IMR-90 (cell line): Measurements from ENCODE around the gene ADPRS. TPM values are rescaled to one million over a fixed set of nuclear protein-coding genes. Genes with fewer than 3 reads are reported as not detected.

Experiments used
- ATAC-seq: fragments of 200-7000 bp; cut with Tn5 transposase; 2 replicates; pipeline ENCODE4 v1.9.1; 2020; ENCODE audit warnings: low read depth, mild to moderate bottlenecking, moderate library complexity
- BruUV-seq: library from RNA; stranded (reverse); fragments of 400-500 nt; replicated peaks from 2 replicates; lab custom pipeline; 2021; lab: Mats Ljungman, UMichigan
- CTCF ChIA-PET: fragments of 300-600 bp; formaldehyde crosslinking; extraction: SDS; loops from one replicate; lab custom pipeline; 2021; ENCODE audit warnings: antibody characterized with exemption; lab: Yijun Ruan, JAX
- POLR2A ChIA-PET: fragments of 300-600 bp; sonication (Branson Sonifier 250); formaldehyde crosslinking; loops from one replicate; lab custom pipeline; 2022; ENCODE audit warnings: antibody characterized with exemption; ENCODE audit not compliant: unreplicated experiment; lab: Charles Lee
- DNase-seq: peaks from one replicate; pipeline ENCODE4 v3.0.0; 2013
- H2AFZ ChIP-seq: replicated peaks from 2 replicates; pipeline ENCODE3; 2013; ENCODE audit warnings: low read length, mild to moderate bottlenecking; ENCODE audit not compliant: poor library complexity
- H2AK5ac ChIP-seq: 2 replicates; pipeline ENCODE4 v1.6.1; 2013; ENCODE audit warnings: low read depth, low read length, inconsistent platforms
- H2AK9ac ChIP-seq: replicated peaks from 2 replicates; pipeline ENCODE3; 2013; ENCODE audit warnings: mild to moderate bottlenecking, low read depth, low read length, moderate library complexity; ENCODE audit not compliant: poor library complexity
- H2BK120ac ChIP-seq: 2 replicates; pipeline ENCODE4 v1.6.1; 2013; ENCODE audit warnings: low read depth, low read length, inconsistent platforms
- H2BK15ac ChIP-seq: 3 replicates; pipeline ENCODE4 v1.6.1; 2013; ENCODE audit warnings: low read depth, low read length, inconsistent platforms
- H2BK20ac ChIP-seq: 2 replicates; pipeline ENCODE4 v1.6.1; 2013; ENCODE audit warnings: low read depth, mild to moderate bottlenecking, inconsistent platforms, low read length, moderate library complexity
- H2BK5ac ChIP-seq: 2 replicates; pipeline ENCODE4 v1.6.1; 2013; ENCODE audit warnings: mild to moderate bottlenecking, low read depth, low read length, inconsistent platforms; ENCODE audit not compliant: poor library complexity, severe bottlenecking
- H3K14ac ChIP-seq: replicated peaks from 2 replicates; pipeline ENCODE4 v1.6.1; 2013; ENCODE audit warnings: low read depth, low read length, inconsistent platforms
- H3K18ac ChIP-seq: 2 replicates; pipeline ENCODE4 v1.6.1; 2013; ENCODE audit warnings: low read depth, low read length, control low read depth
- H3K23ac ChIP-seq: 2 replicates; pipeline ENCODE4 v1.6.1; 2013; ENCODE audit warnings: low read depth, low read length, inconsistent platforms
- H3K27ac ChIP-seq: 2 replicates; pipeline ENCODE4 v1.5.1; 2013; ENCODE audit warnings: mild to moderate bottlenecking, control low read depth, low read length; ENCODE audit not compliant: insufficient read depth
- H3K27me3 ChIP-seq: 2 replicates; pipeline ENCODE4 v1.6.1; 2013; ENCODE audit warnings: low read length; ENCODE audit not compliant: control insufficient read depth, insufficient read depth
- H3K36me3 ChIP-seq: 2 replicates; pipeline ENCODE4 v1.6.1; 2013; ENCODE audit warnings: low read length, mixed read lengths; ENCODE audit not compliant: control insufficient read depth, insufficient read depth
- H3K4ac ChIP-seq: 2 replicates; pipeline ENCODE4 v1.6.1; 2013; ENCODE audit warnings: low read depth, low read length, inconsistent platforms
- H3K4me1 ChIP-seq: 2 replicates; pipeline ENCODE4 v1.6.1; 2013; ENCODE audit warnings: low read length, mixed read lengths; ENCODE audit not compliant: control insufficient read depth, insufficient read depth
- H3K4me2 ChIP-seq: 2 replicates; pipeline ENCODE4 v1.6.1; 2013; ENCODE audit warnings: low read depth, mild to moderate bottlenecking, control low read depth, low read length, moderate library complexity
- H3K4me3 ChIP-seq: 2 replicates; pipeline ENCODE4 v1.5.1; 2013; ENCODE audit warnings: low read depth, mild to moderate bottlenecking, control low read depth, low read length, moderate library complexity; ENCODE audit not compliant: insufficient read depth
- H3K56ac ChIP-seq: 2 replicates; pipeline ENCODE4 v1.6.1; 2013; ENCODE audit warnings: low read length, inconsistent platforms; ENCODE audit not compliant: insufficient read depth; ENCODE audit errors: extremely low read depth
- H3K79me1 ChIP-seq, 2 experiments: 2 replicates each; pipeline ENCODE4 v1.6.1; 2013; ENCODE audit warnings: low read length in 2 of 2, inconsistent platforms in 1 of 2, low read depth in 1 of 2
- H3K9ac ChIP-seq: 2 replicates; pipeline ENCODE4 v1.6.1; 2013; ENCODE audit warnings: low read depth, low read length, control low read depth
- H3K9me1 ChIP-seq: 2 replicates; pipeline ENCODE4 v1.6.1; 2013; ENCODE audit warnings: low read length, inconsistent platforms; ENCODE audit not compliant: insufficient read depth
- H3K9me3 ChIP-seq: 2 replicates; pipeline ENCODE4 v1.6.1; 2013; ENCODE audit warnings: low read length; ENCODE audit not compliant: control insufficient read depth, insufficient read depth
- H4K20me1 ChIP-seq: 2 replicates; pipeline ENCODE4 v1.6.1; 2013; ENCODE audit warnings: low read length, inconsistent platforms; ENCODE audit not compliant: insufficient read depth
- H4K5ac ChIP-seq: 2 replicates; pipeline ENCODE4 v1.6.1; 2013; ENCODE audit warnings: mild to moderate bottlenecking, low read depth, low read length, control low read depth
- H4K8ac ChIP-seq, 2 experiments: 2 replicates each; pipeline ENCODE4 v1.6.1; 2013; ENCODE audit warnings: low read depth in 2 of 2, low read length in 2 of 2, control low read depth in 1 of 2, inconsistent platforms in 1 of 2
- H4K91ac ChIP-seq: 2 replicates; pipeline ENCODE4 v1.6.1; 2013; ENCODE audit warnings: low read depth, low read length, inconsistent platforms; ENCODE audit not compliant: insufficient read depth
- BHLHE40 ChIP-seq: fragments of 150-350 bp; IDR thresholded peaks from 2 replicates; pipeline ENCODE4 v1.6.1; 2016; ENCODE audit warnings: mild to moderate bottlenecking, low read depth, low read length
- CEBPB ChIP-seq: IDR thresholded peaks from 2 replicates; pipeline ENCODE4 v1.6.1; 2012; ENCODE audit warnings: low read depth, low read length, improper control_type of control experiment
- CHD1 ChIP-seq: IDR thresholded peaks from 2 replicates; pipeline ENCODE4 v1.6.1; 2012; ENCODE audit warnings: low read depth, low read length, improper control_type of control experiment
- CTCF ChIP-seq: conservative IDR thresholded peaks from 2 replicates; pipeline ENCODE4 v1.5.1; 2012; ENCODE audit warnings: mild to moderate bottlenecking, low read depth, low read length, improper control_type of control experiment
- ELK1 ChIP-seq: fragments of 150-350 bp; IDR thresholded peaks from 2 replicates; pipeline ENCODE4 v1.6.1; 2016; ENCODE audit warnings: low read depth, mild to moderate bottlenecking, low read length, moderate library complexity, borderline replicate concordance
- FOS ChIP-seq: fragments of 150-350 bp; IDR thresholded peaks from 2 replicates; pipeline ENCODE4 v1.6.1; 2016; ENCODE audit warnings: low read depth, low read length
- MAFK ChIP-seq: IDR thresholded peaks from 2 replicates; pipeline ENCODE4 v1.6.1; 2012; ENCODE audit warnings: low read depth, low read length, improper control_type of control experiment
- MAZ ChIP-seq: IDR thresholded peaks from 2 replicates; pipeline ENCODE4 v1.6.1; 2012; ENCODE audit warnings: low read depth, mild to moderate bottlenecking, low read length, improper control_type of control experiment, moderate library complexity, borderline replicate concordance
- MXI1 ChIP-seq: IDR thresholded peaks from 2 replicates; pipeline ENCODE4 v1.6.1; 2012; ENCODE audit warnings: low read depth, mild to moderate bottlenecking, low read length, moderate library complexity, borderline replicate concordance
- NFE2L2 ChIP-seq: fragments of 150-350 bp; IDR thresholded peaks from 2 replicates; pipeline ENCODE4 v1.6.1; 2016; ENCODE audit warnings: low read depth, mild to moderate bottlenecking, low read length
- POLR2A ChIP-seq: IDR thresholded peaks from 2 replicates; pipeline ENCODE4 v1.6.1; 2012; ENCODE audit warnings: mild to moderate bottlenecking, low read depth, low read length
- RAD21 ChIP-seq: IDR thresholded peaks from 2 replicates; pipeline ENCODE4 v1.6.1; 2012; ENCODE audit warnings: low read length, improper control_type of control experiment
- RCOR1 ChIP-seq: IDR thresholded peaks from 2 replicates; pipeline ENCODE4 v1.6.1; 2012; ENCODE audit warnings: mild to moderate bottlenecking, low read length, improper control_type of control experiment; ENCODE audit not compliant: insufficient replicate concordance
- RFX5 ChIP-seq: IDR thresholded peaks from 2 replicates; pipeline ENCODE4 v1.8.0; 2012; ENCODE audit warnings: low read depth, mild to moderate bottlenecking, low read length, moderate library complexity
- SMC3 ChIP-seq: fragments of 150-350 bp; IDR thresholded peaks from 2 replicates; pipeline ENCODE4 v1.6.1; 2016; ENCODE audit warnings: low read depth, mild to moderate bottlenecking, antibody characterized with exemption, low read length, moderate library complexity
- USF2 ChIP-seq: fragments of 150-350 bp; IDR thresholded peaks from 2 replicates; pipeline ENCODE4 v1.6.1; 2017; ENCODE audit warnings: mild to moderate bottlenecking, antibody characterized with exemption, low read length, low read depth
- WGBS, 2 experiments: methylation state at CpG; one replicate each; pipeline versions ENCODE4 v1.1.5 to v1.1.7; 2013; ENCODE audit warnings: missing lambda C conversion rate in 2 of 2; ENCODE audit not compliant: insufficient read length in 1 of 2; ENCODE audit errors: extremely low coverage in 2 of 2; 5-methylcytosine and 5-hydroxymethylcytosine counted together
- dilution Hi-C: fragments of 300-500 bp; cut with HindIII; formaldehyde crosslinking; loops from one replicate; pipeline ENCODE4 v1.14.3; 2018; ENCODE audit warnings: low sequenced_read_pairs; ENCODE audit not compliant: unreplicated experiment
- in situ Hi-C: fragments of 300-500 bp; cut with MboI; formaldehyde crosslinking; loops from 3 replicates; pipeline ENCODE4 v1.14.3; 2019; ENCODE audit warnings: low sequenced_read_pairs, inconsistent platforms, mixed read lengths
- intact Hi-C: fragments of 100-400 bp; cut with micrococcal nuclease; formaldehyde crosslinking; loops from 2 replicates; pipeline ENCODE4 v1.10.0; 2022
- polyA plus RNA-seq, 3 experiments: library from polyadenylated mRNA; depleted of rRNA; stranded (reverse); fragments of >200 nt; gene quantifications; 2 replicates each; pipeline ENCODE4 v1.2.3, GENCODE V29; 2012; ENCODE audit warnings: low replicate concordance in 1 of 3
- total RNA-seq: library from RNA; depleted of rRNA; stranded (reverse); fragments of >200 nt; gene quantifications from 2 replicates; pipeline ENCODE4 v1.2.3, GENCODE V29; 2012

Gene ADPRS
- total and polyA plus RNA-seq, 2 of the 4 experiments (the other 2 are of a cell fraction): 31.0 to 37.2 TPM

GRCh38 chr1:36106269-36106668 is 17.6 kb downstream of the ADPRS start:
- CTCF ChIA-PET: interaction anchor here (0.7 to 1.8 kb wide), 2 partner anchors 28 to 54 kb away, joined by 4 to 6 read pairs; no protein-coding TSS in a partner anchor
- no peak overlapping the region for H3K4ac ChIP-seq
- no peaks in the 10 kb centered on the region for H4K20me1 ChIP-seq

More at GRCh38 chr1:36106269-36106668, 17.6 kb downstream of the ADPRS start:
- dilution Hi-C loops: no loop called here
- no peak overlapping the region for H3K4me2 ChIP-seq
- H3K27ac ChIP-seq: no peak overlapping the region
- no peaks in the 10 kb centered on the region for H3K27me3 ChIP-seq
- H2BK120ac ChIP-seq: no peak overlapping the region
- H2BK15ac ChIP-seq: no peak overlapping the region
- peak overlapping the region; percentile 1 for H2AK9ac ChIP-seq
- no peak overlapping the region for H2BK20ac ChIP-seq
- no peaks in the 10 kb centered on the region for H3K36me3 ChIP-seq
- H3K4me3 ChIP-seq: no peak overlapping the region
- peaks cover 3% of the 10 kb centered on the region; the same call in 1 of the 2 replicates for H3K9me1 ChIP-seq
- no peak overlapping the region for H3K23ac ChIP-seq
- ATAC-seq (no peak), DNase-seq (no peak)
- no peak overlapping the region for H4K91ac ChIP-seq
- TF ChIP-seq RAD21 (no peak), CHD1 (no peak), CTCF (no peak), MAFK (no peak), USF2 (no peak), BHLHE40 (no peak), MAZ (no peak), NFE2L2 (no peak), RCOR1 (no peak), POLR2A (no peak), ELK1 (no peak), RFX5 (no peak), SMC3 (no peak), FOS (no peak), MXI1 (no peak), CEBPB (no peak)
- no TSS peak for BruUV-seq
- H2AFZ ChIP-seq: peak overlapping the region; percentile 21
- H3K56ac ChIP-seq: no peak overlapping the region
- WGBS, 2 experiments: 33% methylated on average over 1 of the region's 5 CpGs; no CpG with 5 or more reads in 1 of the 2 experiments
- POLR2A ChIA-PET: no interaction called here
- no peak overlapping the region for H3K9ac ChIP-seq
- in situ Hi-C loops: loop anchor here (5.0 to 25.0 kb wide), 2 partner anchors 181 to 306 kb away; no protein-coding TSS in a partner anchor
- H2AK5ac ChIP-seq: no peak overlapping the region
- H3K79me1 ChIP-seq: no peaks in the 10 kb centered on the region
- H3K14ac ChIP-seq: no peak overlapping the region
- no peak overlapping the region for H4K5ac ChIP-seq
- H3K4me1 ChIP-seq: peaks cover 2% of the 10 kb centered on the region
- no peak overlapping the region for H2BK5ac ChIP-seq
- no peak overlapping the region for H3K18ac ChIP-seq
- H4K8ac ChIP-seq: no peak overlapping the region
- no peaks in the 10 kb centered on the region for H3K9me3 ChIP-seq
- intact Hi-C loops: loop anchor here (10.0 kb wide), 1 partner anchor 109 kb away; no protein-coding TSS in a partner anchor
